SK-N-SH (cell line): ENCODE data around the gene EPHB2.

Experiments
- CTCF ChIP-seq: fragments of 200-600 bp; sonication (generic); IDR thresholded peaks from 2 replicates; pipeline ENCODE4 v1.6.1; 2017; ENCODE audit warnings: antibody characterized with exemption, mild to moderate bottlenecking, moderate library complexity
- FOXM1 ChIP-seq: IDR thresholded peaks from 2 replicates; pipeline ENCODE4 v1.4.0; 2012; ENCODE audit warnings: low read depth, mild to moderate bottlenecking
- GATA2 ChIP-seq: sonication (generic); formaldehyde crosslinking; IDR thresholded peaks from 2 replicates; pipeline ENCODE4 v1.5.0; 2020; ENCODE audit warnings: mild to moderate bottlenecking, missing genetic modification reagents
- JUND ChIP-seq: IDR thresholded peaks from 2 replicates; pipeline ENCODE4 v1.4.0; 2012
- MAX ChIP-seq: IDR thresholded peaks from 2 replicates; pipeline ENCODE4 v1.4.0; 2012; ENCODE audit warnings: low read depth
- RAD21 ChIP-seq: IDR thresholded peaks from 2 replicates; pipeline ENCODE4 v1.6.1; 2012; ENCODE audit warnings: mild to moderate bottlenecking, low read length
- RCOR1 ChIP-seq: fragments of 150-350 bp; IDR thresholded peaks from 2 replicates; pipeline ENCODE4 v1.6.1; 2017; ENCODE audit warnings: antibody characterized with exemption, low read length
- SIN3A ChIP-seq: IDR thresholded peaks from 2 replicates; pipeline ENCODE4 v1.6.1; 2012; ENCODE audit warnings: low read depth, mild to moderate bottlenecking, low read length, moderate library complexity, borderline replicate concordance
- TCF12 ChIP-seq: IDR thresholded peaks from 2 replicates; pipeline ENCODE4 v1.4.0; 2012

- TF ChIP-seq JUND: no peak
- TF ChIP-seq TCF12: no peak
- TF ChIP-seq RCOR1: no peak
- no peak for TF ChIP-seq CTCF
- TF ChIP-seq SIN3A: no peak
- TF ChIP-seq RAD21: no peak
- TF ChIP-seq FOXM1: no peak
- no peak for TF ChIP-seq GATA2
- TF ChIP-seq MAX: no peak
These were observed 139.6 kb downstream of the EPHB2 start for GRCh38 chr1:22850281-22850680.
